DND-41 (cell line): Measurements from ENCODE around the gene EDIL3.

ENCODE experiments used
- ATAC-seq: fragments of 200-7000 bp; cut with Tn5 transposase; 3 replicates; pipeline ENCODE4 v1.9.1; 2021; ENCODE audit warnings: low read depth; ENCODE audit not compliant: insufficient read depth
- DNase-seq: peaks from one replicate; pipeline ENCODE4 v3.0.0-alpha.2; 2020
- H2AFZ ChIP-seq: 2 replicates; pipeline ENCODE4 v1.6.0; 2012; ENCODE audit warnings: low read depth, low read length
- H3K27ac ChIP-seq: 2 replicates; pipeline ENCODE4 v1.5.1; 2012; ENCODE audit warnings: low read length, inconsistent platforms
- H3K27me3 ChIP-seq: fragments of 200-600 bp; sonication (generic); 2 replicates; pipeline ENCODE4 v1.6.0; 2012; ENCODE audit warnings: low read length, mild to moderate bottlenecking, inconsistent platforms; ENCODE audit not compliant: insufficient read depth, poor library complexity
- H3K36me3 ChIP-seq: 2 replicates; pipeline ENCODE4 v1.5.1; 2012; ENCODE audit warnings: low read length, inconsistent platforms; ENCODE audit not compliant: insufficient read depth
- H3K4me1 ChIP-seq: 2 replicates; pipeline ENCODE4 v1.5.1; 2012; ENCODE audit warnings: mild to moderate bottlenecking, low read length; ENCODE audit not compliant: insufficient read depth
- H3K4me2 ChIP-seq: 2 replicates; pipeline ENCODE4 v1.6.0; 2012; ENCODE audit warnings: mild to moderate bottlenecking, moderate library complexity, low read length, inconsistent platforms; ENCODE audit not compliant: insufficient read depth
- H3K4me3 ChIP-seq, 2 experiments: fragments of 200-600 bp in 1 of 2; shearing (Covaris generic) in 1 of 2; 2 replicates each; pipeline ENCODE4 v1.5.1; 2012 to 2016; ENCODE audit warnings: inconsistent platforms in 2 of 2, low read length in 2 of 2, mild to moderate bottlenecking in 2 of 2, low read depth in 1 of 2, moderate library complexity in 1 of 2
- H3K79me2 ChIP-seq: 2 replicates; pipeline ENCODE4 v1.6.0; 2012; ENCODE audit warnings: low read length, inconsistent platforms; ENCODE audit not compliant: insufficient read depth
- H3K9ac ChIP-seq: 2 replicates; pipeline ENCODE4 v1.6.0; 2012; ENCODE audit warnings: low read depth, mild to moderate bottlenecking, inconsistent platforms, low read length, moderate library complexity
- H3K9me3 ChIP-seq: 2 replicates; pipeline ENCODE4 v1.5.1; 2012; ENCODE audit warnings: low read length, moderate library complexity, mild to moderate bottlenecking, inconsistent platforms; ENCODE audit not compliant: insufficient read depth, severe bottlenecking
- H4K20me1 ChIP-seq: 2 replicates; pipeline ENCODE4 v1.6.0; 2012; ENCODE audit warnings: low read length; ENCODE audit not compliant: insufficient read depth
- EZH2 ChIP-seq: IDR thresholded peaks from 3 replicates; pipeline ENCODE4 v1.6.1; 2012; ENCODE audit warnings: borderline replicate concordance, low read depth, mild to moderate bottlenecking, moderate library complexity, low read length, inconsistent platforms; ENCODE audit not compliant: severe bottlenecking
- TF ChIP-seq, protein P1 (sequence below): IDR thresholded peaks from 2 replicates; pipeline ENCODE4 v1.5.1; 2012; ENCODE audit warnings: borderline replicate concordance, low read length, moderate library complexity, mild to moderate bottlenecking; ENCODE audit not compliant: poor library complexity, severe bottlenecking; ENCODE audit errors: extremely low read depth

EDIL3 gene

DNA sequence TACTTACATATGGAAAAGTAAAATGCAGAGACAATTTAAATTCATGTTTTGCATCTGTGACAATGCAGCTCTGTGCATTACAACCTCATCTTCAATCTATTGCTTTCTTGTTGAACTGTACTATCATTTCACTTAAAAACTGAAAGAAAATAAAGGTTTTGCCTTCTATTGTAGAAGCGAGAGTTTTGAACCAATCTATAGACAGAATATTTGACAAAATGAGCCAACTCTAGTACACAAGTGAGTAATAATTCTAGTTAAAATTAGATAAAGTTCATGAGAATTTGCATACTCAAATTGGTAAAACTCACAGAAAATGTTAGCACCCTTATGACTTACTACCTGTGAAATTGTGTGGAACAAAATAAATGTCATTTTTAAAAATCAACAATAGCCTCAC, 123.7 kb downstream of the EDIL3 start:
- Histone ChIP-seq H4K20me1 (no peaks in the 10 kb centered on the region), H3K36me3 (no peaks in the 10 kb centered on the region), H3K4me2 (no peak overlapping the region), H3K27me3 (no peaks in the 10 kb centered on the region), H3K4me3 (no peak overlapping the region), H2AFZ (no peak overlapping the region), H3K9ac (no peak overlapping the region), H3K4me1 (no peaks in the 10 kb centered on the region), H3K9me3 (no peaks in the 10 kb centered on the region), H3K27ac (no peak overlapping the region), H3K79me2 (no peaks in the 10 kb centered on the region)
- no peak for ATAC-seq
- TF ChIP-seq EZH2, result no peak
- TF ChIP-seq, protein P1, sequence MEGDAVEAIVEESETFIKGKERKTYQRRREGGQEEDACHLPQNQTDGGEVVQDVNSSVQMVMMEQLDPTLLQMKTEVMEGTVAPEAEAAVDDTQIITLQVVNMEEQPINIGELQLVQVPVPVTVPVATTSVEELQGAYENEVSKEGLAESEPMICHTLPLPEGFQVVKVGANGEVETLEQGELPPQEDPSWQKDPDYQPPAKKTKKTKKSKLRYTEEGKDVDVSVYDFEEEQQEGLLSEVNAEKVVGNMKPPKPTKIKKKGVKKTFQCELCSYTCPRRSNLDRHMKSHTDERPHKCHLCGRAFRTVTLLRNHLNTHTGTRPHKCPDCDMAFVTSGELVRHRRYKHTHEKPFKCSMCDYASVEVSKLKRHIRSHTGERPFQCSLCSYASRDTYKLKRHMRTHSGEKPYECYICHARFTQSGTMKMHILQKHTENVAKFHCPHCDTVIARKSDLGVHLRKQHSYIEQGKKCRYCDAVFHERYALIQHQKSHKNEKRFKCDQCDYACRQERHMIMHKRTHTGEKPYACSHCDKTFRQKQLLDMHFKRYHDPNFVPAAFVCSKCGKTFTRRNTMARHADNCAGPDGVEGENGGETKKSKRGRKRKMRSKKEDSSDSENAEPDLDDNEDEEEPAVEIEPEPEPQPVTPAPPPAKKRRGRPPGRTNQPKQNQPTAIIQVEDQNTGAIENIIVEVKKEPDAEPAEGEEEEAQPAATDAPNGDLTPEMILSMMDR, result no peak
- DNase-seq, result no peak

DNA sequence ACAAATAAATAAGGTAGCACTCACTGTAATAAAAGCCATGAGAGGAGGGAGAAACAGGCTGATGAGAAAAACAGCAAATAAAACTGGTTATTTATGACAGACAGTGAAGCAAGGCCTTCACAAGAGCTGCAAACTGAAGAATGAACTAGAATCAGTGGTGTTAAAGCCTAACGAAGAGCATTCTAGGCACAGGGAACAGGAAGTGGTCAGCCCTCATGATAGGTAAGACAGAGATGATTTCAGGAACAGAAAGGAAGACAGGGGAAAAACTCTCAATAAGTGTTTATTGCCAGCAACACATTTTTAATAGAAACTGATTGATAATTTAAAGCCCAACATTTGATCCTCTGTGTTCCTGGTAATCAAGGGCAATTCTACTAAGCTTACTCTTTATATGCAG, 124.5 kb downstream of the EDIL3 start:
- Histone ChIP-seq H2AFZ (no peak overlapping the region), H3K4me1 (no peaks in the 10 kb centered on the region), H3K27ac (no peak overlapping the region), H3K36me3 (no peaks in the 10 kb centered on the region), H3K9ac (no peak overlapping the region), H3K9me3 (no peaks in the 10 kb centered on the region), H4K20me1 (no peaks in the 10 kb centered on the region), H3K4me2 (no peak overlapping the region), H3K79me2 (no peaks in the 10 kb centered on the region), H3K4me3 (no peak overlapping the region), H3K27me3 (no peaks in the 10 kb centered on the region)
- TF ChIP-seq, protein P1, result no peak
- no peak for TF ChIP-seq EZH2
- DNase-seq (no peak), ATAC-seq (peak; percentile 58; the same call in 1 of the 3 replicates)

DNA sequence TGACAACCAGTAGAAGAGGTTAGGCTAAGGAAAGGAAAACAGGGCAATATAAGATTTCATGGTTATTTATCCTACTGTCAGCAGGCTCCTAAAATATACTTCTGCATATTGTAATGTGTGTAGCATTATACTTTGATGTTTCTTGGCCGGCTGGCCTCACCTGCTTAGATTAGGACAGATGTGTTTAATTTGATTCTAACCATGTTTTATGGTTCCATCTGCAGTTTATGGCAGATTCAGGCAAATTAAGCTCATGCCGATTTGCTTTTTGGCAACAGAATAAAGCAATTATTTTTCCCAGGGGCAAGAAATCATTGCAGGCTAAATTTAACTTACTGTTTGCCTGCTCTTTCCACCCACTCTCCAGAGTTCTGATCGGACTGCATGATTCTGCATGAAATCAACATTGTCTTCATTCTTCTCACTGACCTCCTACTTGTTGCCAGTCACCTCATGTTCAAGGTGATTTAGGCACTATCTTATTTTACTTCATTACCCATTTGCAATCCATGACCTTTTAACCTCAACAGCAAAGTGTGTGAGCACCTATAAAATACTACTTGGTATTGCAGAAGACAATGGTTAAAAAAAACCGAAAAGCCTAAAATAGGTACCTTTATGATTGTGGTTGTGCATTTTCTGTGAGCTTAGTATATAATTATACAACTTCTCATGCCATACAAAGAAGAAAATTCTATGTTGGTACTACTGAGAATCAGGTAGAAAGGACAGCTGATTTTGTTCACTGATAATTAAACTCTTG, 125.2 kb downstream of the EDIL3 start:
- no peaks in the 10 kb centered on the region for H3K36me3 ChIP-seq
- H4K20me1 ChIP-seq, result no peaks in the 10 kb centered on the region
- no peak for ATAC-seq
- no peak overlapping the region for H2AFZ ChIP-seq
- H3K4me2 ChIP-seq, result no peak overlapping the region
- no peak overlapping the region for H3K4me3 ChIP-seq
- H3K9me3 ChIP-seq, result no peaks in the 10 kb centered on the region
- TF ChIP-seq EZH2, result no peak
- TF ChIP-seq, protein P1, result no peak
- H3K27ac ChIP-seq, result no peak overlapping the region
- no peak for DNase-seq
- no peaks in the 10 kb centered on the region for H3K4me1 ChIP-seq
- no peaks in the 10 kb centered on the region for H3K79me2 ChIP-seq
- H3K9ac ChIP-seq, result no peak overlapping the region
- no peaks in the 10 kb centered on the region for H3K27me3 ChIP-seq
